LHCN-M2 (cell line): Measurements from ENCODE around the gene LSP1. TPM values are rescaled to one million over a fixed set of nuclear protein-coding genes. Genes with fewer than 3 reads are reported as not detected.
"Not testable (repeated sequence)": the region's sequence is repeated elsewhere in the genome, so short reads cannot be mapped to it uniquely, and the experiment has no call there.

Experiments
- DNase-seq: peaks from one replicate; pipeline ENCODE4 v3.0.0-alpha.2; 2012; ENCODE audit warnings: low read depth
- total RNA-seq: library from RNA; depleted of rRNA; stranded (reverse); fragments of >200 nt; gene quantifications from 2 replicates; pipeline ENCODE4 v1.2.3, GENCODE V29; 2014; rRNA removed

LSP1 gene
- total RNA-seq, 1 experiment from 2014 or later = 311 TPM

DNA sequence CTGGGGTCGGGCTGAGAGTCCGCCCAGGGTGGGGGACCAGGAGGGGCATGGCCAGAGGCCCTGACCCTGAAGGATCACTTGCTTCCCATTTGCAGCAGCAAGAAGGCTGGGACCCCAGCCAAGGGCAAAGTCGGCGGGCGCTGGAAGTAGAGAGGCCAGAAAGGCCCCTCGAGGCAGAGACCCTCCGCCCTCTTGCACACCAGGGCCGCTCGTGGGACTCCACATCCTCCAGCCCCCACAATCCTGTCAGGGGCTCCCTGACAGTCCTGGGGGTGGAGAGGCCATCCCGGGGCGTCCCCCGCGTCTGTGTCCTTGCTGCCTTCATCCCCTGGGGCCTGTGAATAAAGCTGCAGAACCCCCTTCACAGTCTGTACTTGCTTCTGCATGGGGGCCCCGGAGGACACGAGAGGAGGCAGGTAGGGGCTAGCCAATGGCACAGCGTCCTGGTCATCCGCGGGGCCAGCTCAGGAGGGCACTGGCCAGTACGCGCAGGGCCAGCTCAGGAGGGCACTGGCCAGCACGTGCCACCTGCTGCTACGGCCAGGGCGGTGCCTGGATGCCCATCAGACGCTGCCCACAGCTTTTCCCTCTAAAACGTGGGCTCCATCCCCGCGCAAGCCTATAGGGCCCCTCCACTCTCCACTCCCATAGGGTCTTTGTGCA, 85.6 kb downstream of the LSP1 start:
- no peak for DNase-seq

DNA sequence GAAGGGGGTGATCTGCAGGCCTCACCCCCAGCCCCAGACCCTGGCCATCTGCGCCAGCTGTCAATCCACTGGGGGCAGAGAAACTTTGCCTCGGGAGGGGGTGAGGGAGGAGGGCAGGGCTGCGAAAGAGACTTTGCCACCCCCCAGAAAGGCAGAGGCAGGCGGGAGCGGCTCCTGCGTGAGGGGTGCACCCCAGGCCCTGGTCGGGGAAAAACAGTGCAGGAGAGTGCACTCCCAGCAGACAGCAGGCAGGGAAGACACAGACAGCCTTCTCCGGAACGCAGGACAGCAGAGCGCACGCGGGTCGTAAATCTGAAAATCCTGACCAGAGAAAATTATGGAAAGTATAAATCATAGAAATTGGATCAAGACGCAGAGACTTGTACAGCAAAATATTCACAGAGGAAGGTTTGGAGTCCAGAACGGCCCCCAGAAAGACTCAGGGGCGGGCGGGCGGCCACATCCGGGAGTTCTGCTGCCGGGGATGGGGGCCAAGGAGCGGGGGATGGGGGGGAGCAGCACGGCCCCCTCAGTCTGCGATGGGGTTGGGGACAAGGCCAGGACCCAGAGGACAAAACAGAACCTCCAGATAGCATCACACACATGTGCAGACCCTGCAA, 86.2 kb downstream of the LSP1 start:
- no peak for DNase-seq

GRCh38 chr11:1939788-1940187, 86.9 kb downstream of the LSP1 start:
- not testable (repeated sequence) for DNase-seq

Other genes with a start within 250 kb of the LSP1 start
- not detected in 2 replicates for gene KRTAP5-3, start 244.6 kb upstream of the LSP1 start, total RNA-seq
- not detected in 2 replicates for gene KRTAP5-4, start 230.9 kb upstream of the LSP1 start, total RNA-seq
- not detected in 2 replicates for gene KRTAP5-5, start 223.3 kb upstream of the LSP1 start, total RNA-seq
- gene KRTAP5-6, start 155.9 kb upstream of the LSP1 start, total RNA-seq = not detected in 2 replicates
- 12.6 and 20.1 TPM in 2 replicates for gene IFITM10, start 102.5 kb upstream of the LSP1 start, total RNA-seq
- 448 and 475 TPM in 2 replicates for gene CTSD, start 89.2 kb upstream of the LSP1 start, total RNA-seq
- 0.13 and 0.17 TPM in 2 replicates for gene SYT8, start 18.1 kb upstream of the LSP1 start, total RNA-seq
- gene TNNI2, start 14.1 kb upstream of the LSP1 start, total RNA-seq = 0.29 TPM in 1 of 2 replicates, not detected in the other
- under 0.01 TPM in 1 of 2 replicates, not detected in the other for gene PRR33, start 38.8 kb downstream of the LSP1 start, total RNA-seq
- 1.9 TPM in 1 of 2 replicates, not detected in the other for gene TNNT3, start 66.6 kb downstream of the LSP1 start, total RNA-seq
- gene MRPL23, start 94.2 kb downstream of the LSP1 start, total RNA-seq = 191 and 219 TPM in 2 replicates
- 4,327 and 6,113 TPM in 2 replicates for gene H19, start 144.8 kb downstream of the LSP1 start, total RNA-seq